Activated CD4-positive, alpha-beta T cell treated with anti-CD3 and anti-CD28 coated beads, Interleukin-2, amount 50 U/mL, for 4 hours (primary cell): ENCODE measurements around the gene CEACAM16.
"Not testable (repeated sequence)": the region's sequence is repeated elsewhere in the genome, so short reads cannot be mapped to it uniquely, and the experiment has no call there.

ENCODE experiments used
- DNase-seq, 2 experiments: peaks; one replicate each; pipeline ENCODE4 v3.0.0-alpha.2; 2020

CEACAM16 gene

DNA sequence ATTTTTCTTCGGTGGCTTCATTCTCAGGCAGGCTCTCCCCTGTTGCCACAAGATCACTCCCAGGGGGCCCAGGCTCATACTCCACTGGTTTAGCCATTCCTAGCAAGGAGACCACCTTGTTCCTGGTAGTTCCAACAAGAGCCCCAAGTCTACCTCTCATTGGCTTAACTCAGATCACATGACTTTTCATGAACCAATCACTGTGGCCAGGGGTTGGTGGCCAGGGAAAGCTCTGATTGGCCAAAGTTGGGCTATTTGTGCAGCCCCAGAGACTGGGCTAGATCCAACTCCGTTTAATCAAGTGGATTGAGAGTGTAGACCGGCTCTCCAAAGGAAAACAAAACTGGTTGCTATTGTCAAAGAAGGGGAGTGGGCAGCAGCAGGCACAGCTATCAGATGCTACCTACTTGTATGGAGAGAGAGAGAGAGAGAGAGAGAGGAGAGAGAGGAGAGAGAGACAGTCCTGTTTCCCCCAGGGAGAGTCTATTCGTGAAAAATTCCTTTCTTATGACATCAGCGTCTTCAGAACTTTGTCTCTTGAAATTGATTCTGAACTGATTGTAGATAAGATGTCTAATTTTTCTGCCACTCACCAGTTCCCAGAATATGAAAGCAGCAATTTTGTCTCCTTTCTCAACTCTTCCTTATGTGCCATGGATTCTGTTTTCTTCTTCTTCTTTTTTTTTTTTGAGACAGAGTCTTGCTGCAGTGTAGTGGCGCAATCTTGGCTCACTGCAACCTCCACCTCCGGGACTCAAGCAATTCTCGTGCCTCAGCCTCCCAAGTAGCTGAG lies 21.7 kb upstream of the CEACAM16 start:
- DNase-seq: no peak

DNA sequence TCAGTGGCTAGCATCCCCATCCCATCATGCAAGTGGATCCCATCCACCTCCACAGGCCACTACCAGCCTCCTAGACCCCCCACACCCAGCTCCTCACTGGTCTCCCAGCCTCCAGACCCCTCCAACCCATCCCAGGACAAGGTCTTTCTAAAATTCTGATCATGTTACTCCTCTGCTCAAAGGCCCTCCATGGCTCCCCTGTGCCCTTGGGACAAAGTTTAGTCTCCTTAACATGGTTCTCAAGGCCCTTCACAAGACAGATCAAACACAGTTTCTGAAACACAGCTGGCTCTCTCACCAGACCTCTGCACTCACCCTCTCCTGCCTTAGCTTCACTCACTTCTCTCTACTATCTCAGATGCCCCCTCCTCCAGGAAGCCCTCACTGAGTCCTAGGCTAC lies 18.4 kb upstream of the CEACAM16 start:
- no peak for DNase-seq

DNA sequence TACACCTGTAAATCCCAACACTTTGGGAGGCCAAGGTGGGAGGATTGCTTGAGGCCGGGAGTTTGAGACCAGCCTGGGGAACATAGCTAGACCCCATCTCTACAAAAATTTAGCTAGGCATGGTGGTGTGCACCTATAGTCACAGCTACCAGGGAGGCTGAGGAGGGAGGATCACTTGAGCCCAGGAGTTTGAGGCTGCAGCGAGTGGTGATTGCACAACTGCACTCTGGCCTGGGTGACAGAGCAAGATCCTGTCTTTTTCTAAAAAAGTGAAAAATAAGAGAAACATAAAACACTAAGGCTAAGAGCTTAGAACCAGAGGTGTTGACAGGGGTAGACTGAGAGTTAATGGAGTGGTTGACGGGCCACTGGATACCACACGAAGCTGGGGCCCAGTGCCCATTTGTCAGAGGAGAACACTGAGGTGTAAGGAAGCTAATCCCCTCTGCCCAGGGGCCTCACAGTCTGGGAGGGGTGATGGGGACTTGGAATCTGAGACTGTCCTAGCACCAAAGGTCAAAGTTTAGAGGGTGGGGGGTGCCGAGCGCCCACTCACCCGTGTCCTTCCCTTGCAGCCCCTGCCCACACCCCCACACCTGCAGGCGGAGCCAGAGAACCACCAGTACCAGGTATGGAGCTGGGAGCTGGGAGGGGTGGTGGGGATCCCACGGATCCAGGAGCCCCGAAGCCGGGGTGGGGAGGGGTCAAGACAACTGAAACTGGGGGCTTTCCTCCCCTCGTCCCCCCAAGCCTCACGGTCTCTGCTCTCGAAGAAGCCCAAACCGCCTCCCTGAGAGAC lies 16.8 kb upstream of the CEACAM16 start:
- no peak for DNase-seq

DNA sequence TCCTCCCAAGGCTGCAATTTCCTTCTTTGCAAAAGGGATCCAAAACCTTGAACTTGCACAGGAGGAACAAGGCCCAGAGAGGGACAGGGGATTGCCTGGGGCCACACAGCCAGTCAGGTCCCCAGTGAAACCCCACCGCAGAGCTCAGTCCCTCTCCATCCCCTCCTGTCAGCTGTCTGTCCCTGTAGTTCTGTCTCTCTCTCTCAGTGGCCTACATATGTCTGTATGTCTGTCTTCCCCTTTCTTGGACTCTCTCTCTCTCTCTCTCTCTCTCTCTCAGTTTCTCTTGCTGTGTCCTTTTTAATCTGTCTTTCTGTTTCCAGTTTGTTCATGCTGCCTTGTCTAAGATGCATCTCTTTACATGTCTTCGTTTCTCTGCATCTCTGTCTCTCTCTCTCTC lies 16.1 kb upstream of the CEACAM16 start:
- no peak for DNase-seq

DNA sequence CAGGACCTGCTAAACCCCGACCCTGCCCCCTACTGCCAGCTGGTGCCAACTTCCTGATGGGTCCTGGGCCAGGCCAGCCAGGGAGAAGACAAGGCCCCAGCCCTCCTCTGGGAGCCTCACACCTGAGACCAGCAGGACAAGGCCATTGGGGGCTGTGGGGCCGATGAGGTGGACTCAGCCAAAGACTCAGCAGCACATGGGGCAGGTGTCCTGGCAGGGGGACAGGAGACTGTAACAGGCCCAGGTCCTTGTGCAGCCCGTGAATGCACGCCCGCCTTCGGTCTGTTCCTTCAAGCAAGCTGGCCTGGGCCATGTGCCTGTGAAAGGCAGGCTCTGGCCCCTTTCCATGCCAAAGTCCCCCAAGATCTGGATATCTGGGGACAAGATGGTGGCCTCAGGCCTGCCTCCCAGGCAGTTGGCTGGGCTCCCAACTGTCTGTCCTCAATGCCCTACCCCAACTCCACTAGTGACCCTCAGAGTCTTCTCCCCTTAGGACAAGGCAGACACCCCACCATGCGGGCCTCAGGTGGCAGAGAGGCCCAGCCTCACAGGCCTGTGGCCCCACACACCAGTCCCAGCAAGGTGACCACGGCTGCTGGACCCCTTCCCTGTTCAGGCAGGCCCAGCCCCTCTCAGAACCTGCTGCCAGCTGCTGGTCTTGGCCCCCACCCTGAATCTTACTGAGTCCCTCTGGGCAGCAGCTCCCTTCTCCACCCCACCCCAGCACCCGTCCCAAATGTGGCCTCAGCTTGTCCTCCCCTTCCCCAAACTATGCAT lies 15.3 kb upstream of the CEACAM16 start:
- DNase-seq: no peak

DNA sequence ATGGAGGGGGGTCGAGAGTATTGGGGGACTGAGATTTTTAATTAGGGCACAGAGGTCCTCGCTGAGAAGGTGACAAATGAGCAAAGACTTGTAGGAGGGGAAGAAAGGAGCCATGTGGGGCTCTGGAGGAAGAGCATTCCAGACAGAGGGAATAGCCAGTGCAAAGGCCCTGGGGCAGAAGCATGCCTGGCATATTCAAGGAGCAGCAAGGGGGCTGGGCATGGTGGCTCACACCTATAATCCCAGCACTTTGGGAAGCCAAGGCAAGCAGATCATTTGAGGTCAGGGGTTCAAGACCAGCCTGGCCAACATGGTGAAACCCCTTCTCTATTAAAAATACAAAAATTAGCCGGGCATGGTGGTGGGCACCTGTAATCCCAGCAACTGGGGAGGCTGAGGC lies 14.6 kb upstream of the CEACAM16 start:
- not testable (repeated sequence) for DNase-seq

DNA sequence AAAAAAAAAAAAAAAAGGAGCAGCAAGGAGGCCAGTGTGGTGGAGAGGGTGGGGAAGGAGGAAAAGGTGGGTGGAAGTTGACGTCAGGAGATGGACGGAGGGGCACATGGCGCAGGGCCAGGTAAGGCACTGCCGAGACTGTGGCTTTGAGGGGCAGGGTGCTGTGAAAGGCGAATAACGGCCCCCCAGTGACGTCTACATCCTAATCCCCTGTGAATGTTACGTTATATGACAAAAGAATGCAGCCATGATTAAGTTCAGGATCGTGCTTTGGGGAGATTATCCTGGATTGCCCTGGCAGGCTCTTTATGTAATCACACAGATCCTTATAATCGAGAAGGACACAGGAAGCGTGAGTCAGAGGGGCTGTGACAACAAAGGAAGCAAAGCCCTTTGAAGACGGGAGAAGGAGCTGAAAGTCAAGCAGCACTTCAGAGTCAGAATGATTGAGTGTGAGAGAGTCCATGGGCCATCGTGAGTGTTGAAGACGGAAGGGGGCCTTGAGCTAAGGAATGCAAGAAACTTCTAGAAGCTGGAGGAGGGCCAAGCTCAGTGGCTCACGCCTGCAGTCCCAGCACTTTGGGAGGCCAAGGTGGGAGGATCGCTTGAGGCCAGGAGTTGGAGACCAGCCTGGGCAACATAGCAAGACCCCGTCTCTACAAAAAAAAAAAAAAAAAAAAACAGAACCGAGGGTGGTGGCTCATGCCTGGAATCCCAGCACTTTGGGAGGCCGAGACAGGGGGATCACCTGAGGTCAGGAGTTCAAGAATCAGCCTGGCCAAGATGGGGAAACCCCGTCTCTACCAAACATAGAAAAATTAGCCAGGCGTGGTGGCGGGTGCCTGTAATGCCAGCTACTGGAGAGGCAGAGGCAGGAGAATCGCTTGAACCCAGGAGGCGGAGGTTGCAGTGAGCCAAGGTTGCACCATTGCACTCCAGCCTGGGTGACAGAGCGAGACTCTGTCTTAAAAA lies 13.8 kb upstream of the CEACAM16 start:
- DNase-seq: no peak

DNA sequence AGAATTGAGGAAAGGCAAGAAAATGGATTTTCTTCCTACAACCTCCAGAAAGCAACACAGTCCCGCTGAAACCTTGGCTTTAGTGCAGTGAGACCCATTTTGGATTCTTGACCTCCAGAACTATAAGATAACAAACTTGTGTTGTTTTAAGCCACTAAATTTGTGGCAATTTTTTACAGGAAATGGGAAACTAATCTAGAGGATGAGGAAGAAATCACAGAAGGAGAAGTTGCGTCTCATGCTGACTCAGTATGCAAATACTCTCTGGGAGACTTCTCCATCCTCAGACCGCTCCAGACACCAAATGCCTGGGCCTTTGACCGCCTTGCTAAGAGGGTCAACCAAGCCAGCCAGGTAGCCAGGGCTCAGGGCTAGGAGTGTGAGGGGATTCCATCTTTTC lies 13.1 kb upstream of the CEACAM16 start:
- no peak for DNase-seq

DNA sequence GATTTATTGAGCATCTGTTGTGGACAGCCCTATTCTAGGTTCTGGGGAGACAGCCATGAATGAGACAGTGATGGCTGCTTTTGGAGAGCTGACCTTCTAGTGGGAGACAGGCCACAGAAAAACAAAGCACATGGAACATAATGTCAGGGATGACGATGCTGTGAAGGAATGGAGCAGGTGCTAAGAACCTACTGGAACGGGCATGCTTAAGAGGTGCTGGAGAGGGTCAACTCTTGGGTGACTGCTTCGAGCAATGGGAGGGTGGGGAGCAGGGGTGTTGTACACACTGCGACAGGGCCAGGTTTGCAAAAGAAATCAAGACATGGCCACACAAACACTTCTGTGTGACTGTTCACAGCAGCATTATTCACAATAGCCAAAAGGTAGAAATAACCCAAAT lies 12.1 kb upstream of the CEACAM16 start:
- no peak for DNase-seq

DNA sequence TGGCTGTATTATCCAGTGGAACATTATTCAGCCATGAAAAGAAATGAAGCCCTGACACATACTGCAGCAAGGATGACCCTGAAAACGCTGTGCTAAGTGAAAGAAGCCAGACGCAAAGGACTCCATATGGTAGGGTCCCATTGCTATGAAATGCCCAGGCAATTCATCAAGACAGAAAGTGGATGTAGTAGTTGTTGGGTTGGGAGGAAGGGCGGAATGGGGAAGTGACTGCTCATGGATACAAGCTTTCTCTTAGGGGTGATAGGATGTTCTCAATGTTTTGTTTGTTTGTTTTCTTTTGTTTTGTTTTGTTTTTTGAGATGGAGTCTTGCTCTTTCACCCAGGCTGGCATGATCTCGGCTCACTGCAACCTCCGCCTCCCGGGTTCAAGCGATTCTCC lies 11.1 kb upstream of the CEACAM16 start:
- DNase-seq: no peak

DNA sequence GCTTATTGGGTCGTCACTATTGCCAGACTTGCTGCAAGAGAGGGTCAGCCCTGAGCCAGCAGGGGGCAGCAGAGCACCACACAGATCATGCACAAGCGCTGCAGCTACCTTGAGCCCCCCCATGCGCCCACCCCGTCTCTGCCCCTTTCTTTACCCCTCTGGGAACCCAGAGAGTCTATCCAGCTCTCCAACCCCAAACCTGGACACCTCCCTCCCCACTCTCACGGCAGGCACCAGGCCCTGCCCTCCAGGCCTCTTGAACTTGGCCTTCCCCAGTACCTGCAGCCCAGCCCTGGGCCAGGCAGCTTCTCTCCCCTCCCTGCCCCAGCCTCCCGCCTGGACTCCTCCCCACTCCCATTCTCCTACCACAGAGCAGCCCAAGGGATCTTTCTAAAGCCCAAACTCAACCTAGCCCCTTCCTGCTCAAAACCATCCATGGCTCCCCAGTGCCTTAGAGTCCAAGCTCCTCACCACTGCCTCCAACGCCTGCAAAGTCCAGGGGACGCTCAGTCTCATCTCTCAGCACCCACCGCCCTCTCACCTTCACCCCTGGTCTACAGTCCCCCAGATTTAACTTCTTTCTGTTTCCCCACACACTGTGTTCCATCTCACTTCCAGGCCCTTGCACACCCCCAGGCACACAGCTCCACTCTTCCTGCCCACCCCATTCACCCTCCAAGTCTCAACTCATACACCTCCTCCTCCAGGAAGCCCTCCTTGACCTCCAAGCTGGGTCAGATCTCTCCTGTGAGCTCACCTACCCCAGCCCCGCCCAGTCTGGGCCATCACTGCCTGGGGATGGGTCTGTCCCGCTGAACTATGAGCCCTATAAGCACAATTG lies 9.4 kb upstream of the CEACAM16 start:
- DNase-seq: peak; percentile 78 to 81

DNA sequence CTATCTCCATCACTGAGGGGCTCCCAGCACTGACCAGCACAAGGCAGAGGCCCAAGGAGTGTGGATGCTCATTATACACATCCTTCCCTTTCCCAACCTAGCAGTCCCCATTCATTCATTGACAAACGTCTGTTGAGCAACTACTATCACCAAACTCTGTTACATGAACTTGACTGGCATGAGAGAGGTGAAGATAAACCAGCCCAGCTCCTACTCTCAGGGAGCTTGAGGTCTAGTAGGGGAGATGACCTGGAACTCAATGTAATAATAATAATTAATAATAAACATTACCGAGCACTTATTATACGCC lies 8.9 kb upstream of the CEACAM16 start:
- no peak for DNase-seq

DNA sequence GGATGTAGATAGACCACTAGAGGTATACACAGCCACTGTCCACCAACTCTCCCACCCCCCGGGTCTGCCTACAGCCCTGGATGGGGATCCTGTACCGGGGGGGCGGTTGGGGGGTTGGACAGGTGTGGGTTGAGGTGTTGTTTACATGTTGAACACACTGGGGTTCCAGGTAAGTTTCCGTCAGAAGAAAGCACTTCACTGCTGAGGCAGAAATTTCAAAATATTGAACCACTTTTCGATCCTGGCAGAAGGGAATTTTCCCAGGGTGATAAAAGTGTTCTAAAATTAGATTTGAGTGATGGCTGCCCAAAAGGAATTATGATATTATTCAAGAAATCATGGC lies 6.6 kb upstream of the CEACAM16 start:
- no peak for DNase-seq

DNA sequence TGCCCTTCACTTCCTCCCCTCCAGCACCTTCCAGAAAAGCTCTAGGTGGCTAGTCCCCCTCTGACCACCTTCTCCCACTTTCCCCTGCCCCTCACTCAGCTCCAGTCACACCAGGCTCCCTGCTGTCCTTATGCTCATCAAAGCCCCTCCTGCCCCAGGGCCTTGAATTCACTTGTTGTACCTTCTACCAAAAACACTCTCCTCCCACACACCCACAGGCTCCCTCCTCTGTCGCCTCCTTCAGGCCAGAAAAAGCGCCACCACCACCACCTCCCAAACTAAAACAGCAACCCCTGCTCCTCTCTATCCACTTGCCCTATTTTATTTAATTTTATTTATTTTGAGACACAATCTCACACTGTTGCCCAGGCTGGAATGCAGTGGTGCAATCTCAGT lies 4.8 kb upstream of the CEACAM16 start:
- peak; percentile 21 to 23 for DNase-seq

DNA sequence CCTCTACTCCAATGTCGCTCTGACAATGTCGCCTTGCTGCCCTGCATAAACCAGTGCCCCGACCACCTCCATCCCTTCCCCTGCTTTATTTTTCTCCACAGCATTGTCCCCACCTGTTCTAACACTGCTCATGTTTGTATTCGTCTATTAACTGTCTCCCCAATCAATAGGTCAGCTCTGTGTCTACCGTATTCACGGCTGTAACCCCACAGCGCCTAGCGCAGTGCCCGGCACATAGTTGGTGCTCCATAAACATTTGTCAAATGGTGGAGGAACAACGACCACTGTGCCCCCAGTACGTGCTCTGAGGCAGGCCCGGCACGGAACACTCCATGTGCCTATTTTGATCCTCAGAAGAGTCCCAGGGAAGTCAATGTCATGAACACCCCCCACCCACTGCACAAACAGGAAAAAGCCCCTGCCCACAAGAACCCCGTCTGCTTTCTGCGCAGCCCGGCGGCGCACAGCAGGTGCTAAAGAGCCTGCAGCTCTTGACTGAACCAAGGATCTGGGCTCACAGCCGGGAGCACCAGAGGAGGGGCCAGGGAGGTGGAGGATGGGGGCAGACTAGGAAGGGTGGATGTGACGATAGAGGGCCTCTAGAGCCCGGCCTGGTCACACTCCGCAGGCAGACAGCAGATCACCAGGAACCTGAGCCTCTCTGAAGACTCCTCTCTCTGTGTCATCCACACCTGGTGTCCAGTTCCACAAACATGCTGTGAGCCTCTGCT lies 1.8 kb upstream of the CEACAM16 start:
- no peak for DNase-seq

DNA sequence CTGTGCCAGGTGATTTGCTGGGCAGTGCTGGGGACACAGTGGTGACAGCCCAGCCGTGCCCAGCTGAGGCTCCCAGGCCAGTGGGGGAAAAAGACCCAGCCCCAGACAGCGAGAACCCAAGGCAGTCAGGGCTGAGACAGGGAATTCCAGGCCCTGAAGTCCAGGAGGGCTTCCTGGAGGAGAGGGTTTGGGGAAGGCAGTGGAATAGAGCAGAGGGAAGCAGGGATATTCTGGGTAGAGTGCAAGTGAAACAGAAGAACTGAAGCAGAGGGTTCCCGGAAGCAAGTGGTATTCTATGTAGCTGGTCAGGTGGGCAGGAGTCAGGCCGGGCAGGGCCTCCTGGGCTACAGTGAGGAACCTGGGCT lies 1.3 kb upstream of the CEACAM16 start:
- no peak for DNase-seq

DNA sequence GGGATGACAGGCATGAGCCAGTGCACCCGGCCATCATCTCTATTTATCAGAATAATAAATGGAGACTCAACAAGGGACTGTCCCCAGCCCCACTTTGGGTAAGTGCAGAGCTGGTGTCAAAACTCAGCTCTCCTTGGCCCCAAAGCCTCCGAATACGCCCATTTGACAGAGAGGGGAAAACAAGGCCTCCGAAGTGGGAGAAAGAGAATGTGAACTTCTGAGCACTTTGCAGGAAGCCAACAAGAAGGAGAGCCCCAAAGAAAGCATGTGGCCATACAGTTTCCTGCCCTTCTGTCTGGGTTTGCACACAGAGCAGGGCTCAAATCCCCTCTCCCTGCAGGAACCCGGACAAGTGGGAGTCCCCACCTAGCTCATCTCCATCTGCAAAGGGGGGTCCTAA lies 1.6 kb downstream of the CEACAM16 start:
- DNase-seq: no peak

DNA sequence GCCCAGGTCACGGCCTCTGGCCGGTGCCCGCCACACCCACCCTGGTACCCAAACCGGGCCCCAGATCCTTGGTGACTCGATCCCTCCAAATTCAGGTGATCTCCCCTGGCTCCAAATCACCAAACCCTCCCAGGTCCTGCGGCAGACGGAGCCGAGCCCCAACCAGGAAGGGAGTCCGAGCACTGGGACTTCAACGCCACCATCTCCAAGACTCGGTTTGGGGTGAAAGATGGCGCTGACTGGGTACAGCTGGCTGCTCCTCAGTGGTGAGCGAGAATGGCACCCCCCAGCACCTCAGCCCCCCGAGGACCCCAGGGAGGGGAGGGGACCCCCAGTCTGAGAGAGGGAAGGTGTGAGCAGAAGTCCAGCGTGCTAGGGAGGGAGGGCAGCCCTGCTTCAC lies 2.3 kb downstream of the CEACAM16 start:
- no peak for DNase-seq

DNA sequence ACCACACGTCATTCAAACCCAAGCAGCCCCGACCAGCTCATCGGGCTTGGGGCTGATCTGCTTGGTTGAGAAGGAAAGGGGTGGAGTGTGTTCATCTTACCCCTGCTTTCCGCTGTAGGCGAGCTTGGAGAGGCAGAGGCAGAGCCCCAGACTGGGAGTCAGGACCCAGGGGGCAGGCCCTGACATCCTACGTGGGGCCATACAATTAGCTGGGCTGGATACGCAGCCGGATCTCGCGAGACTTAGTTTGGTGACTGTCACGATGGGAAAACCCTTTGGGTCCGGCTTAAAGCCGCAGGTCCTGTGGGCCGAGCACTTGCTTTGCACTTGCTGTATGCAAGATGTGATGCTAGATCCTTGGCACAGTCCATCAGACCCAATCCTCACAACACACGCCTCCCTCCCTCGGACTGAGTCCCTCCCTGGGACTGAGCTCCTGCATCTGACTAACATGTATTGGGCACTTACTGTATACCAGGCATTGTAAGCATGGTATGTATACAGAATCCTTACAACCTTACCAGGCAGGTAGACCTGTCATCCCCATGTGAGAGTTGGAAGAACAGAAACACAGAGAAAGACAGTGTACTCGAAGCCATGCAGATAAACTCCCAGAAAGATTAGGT lies 3.7 kb downstream of the CEACAM16 start:
- DNase-seq: no peak

DNA sequence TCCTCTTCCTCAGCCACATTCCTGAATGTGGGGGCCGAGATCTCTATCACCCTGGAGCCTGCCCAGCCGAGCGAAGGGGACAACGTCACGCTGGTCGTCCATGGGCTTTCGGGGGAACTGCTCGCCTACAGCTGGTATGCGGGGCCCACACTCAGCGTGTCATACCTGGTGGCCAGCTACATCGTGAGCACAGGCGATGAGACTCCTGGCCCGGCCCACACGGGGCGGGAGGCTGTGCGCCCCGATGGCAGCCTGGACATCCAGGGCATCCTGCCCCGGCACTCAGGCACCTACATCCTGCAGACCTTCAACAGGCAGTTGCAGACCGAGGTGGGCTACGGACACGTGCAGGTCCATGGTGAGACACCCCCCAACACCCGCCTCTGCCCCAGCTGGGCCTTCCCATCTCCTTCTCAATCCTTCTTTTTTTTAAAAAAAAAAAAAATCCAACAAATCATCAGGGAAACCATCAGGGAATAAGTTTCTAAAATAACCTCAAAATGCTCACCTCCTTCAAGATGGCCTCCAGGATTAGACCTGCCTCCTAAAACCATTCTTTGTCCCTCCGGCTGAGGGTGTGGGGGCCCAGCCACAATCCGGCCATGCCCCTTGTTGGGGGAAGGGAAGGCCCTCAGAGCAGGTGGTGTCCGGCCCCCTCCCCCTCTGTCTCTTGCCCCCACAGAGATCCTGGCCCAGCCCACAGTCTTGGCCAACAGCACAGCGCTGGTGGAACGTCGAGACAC lies 4.6 kb downstream of the CEACAM16 start:
- DNase-seq: no peak
